Measurements from ENCODE around the gene HIVEP2. TPM values are rescaled to one million over a fixed set of nuclear protein-coding genes. Genes with fewer than 3 reads are reported as not detected.

The HIVEP2 gene
- total and polyA plus RNA-seq, 2 donors (not counting 3 experiments of a cell fraction or from before 2014, with no cell fraction given) = 1.3 to 4.7 TPM

DNA sequence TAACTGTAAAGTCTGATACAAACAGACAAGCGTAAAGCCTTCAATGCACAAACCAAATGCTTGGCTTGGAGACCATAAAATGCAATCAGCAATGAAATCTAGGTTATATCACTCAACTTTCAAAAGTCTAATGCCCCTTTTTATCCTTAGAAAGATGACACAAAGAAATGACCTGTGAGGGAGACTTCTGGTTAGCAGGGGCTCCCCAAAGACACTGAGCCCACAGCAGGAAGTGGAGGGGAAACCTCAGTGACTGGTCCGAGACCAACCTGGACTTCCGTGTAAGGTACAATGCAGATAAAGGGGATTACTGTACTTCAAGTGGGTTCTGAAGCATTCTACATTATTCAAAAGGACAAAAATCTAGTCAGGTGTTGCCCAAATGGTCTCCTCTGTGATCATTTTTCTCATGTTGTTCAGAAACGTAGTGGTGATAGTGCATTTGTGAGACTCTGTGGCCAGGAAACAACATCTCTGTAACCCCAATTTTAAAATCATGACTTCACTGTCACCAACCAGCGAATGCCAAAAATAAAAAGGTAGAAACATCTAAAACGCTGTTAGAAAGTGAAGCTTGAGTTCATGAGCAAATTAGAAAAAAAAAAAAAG is 88.2 kb downstream of the HIVEP2 start:
- no peaks in the 10 kb centered on the region for H4K20me1 ChIP-seq (replicated peaks; ENCODE audit: control insufficient read depth, extremely low read depth, insufficient read depth, low read length)
- TF ChIP-seq MYC (IDR thresholded peaks at IDR 0.05; ENCODE audit: low read depth, low read length) (no peak), JUN (IDR thresholded peaks at IDR 0.05; ENCODE audit: borderline replicate concordance, insufficient read depth, insufficient read length, low read depth) (no peak), POLR2A (IDR thresholded peaks at IDR 0.05; ENCODE audit: low read depth, low read length) (no peak), EZH2 (IDR thresholded peaks at IDR 0.05; ENCODE audit: borderline replicate concordance, low read depth, low read length, severe bottlenecking) (no peak), POLR2AphosphoS5 (IDR thresholded peaks at IDR 0.05; ENCODE audit: insufficient read depth, low read depth, low read length) (no peak), FOS (IDR thresholded peaks at IDR 0.05; ENCODE audit: borderline replicate concordance, insufficient read depth, low read length) (no peak), GATA2 (IDR thresholded peaks at IDR 0.05; ENCODE audit: insufficient read depth, insufficient read length, low read depth, low read length) (no peak)
- TF ChIP-seq, protein P1, sequence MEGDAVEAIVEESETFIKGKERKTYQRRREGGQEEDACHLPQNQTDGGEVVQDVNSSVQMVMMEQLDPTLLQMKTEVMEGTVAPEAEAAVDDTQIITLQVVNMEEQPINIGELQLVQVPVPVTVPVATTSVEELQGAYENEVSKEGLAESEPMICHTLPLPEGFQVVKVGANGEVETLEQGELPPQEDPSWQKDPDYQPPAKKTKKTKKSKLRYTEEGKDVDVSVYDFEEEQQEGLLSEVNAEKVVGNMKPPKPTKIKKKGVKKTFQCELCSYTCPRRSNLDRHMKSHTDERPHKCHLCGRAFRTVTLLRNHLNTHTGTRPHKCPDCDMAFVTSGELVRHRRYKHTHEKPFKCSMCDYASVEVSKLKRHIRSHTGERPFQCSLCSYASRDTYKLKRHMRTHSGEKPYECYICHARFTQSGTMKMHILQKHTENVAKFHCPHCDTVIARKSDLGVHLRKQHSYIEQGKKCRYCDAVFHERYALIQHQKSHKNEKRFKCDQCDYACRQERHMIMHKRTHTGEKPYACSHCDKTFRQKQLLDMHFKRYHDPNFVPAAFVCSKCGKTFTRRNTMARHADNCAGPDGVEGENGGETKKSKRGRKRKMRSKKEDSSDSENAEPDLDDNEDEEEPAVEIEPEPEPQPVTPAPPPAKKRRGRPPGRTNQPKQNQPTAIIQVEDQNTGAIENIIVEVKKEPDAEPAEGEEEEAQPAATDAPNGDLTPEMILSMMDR (IDR thresholded peaks at IDR 0.05; ENCODE audit: extremely low read depth in 1 of 2, insufficient read depth in 1 of 2, low read depth in 1 of 2, low read length in 2 of 2) = no peak
- TF ChIP-seq, protein P2, sequence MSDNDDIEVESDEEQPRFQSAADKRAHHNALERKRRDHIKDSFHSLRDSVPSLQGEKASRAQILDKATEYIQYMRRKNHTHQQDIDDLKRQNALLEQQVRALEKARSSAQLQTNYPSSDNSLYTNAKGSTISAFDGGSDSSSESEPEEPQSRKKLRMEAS (IDR thresholded peaks at IDR 0.05; ENCODE audit: insufficient read depth, insufficient read length) = no peak
- no peak overlapping the region for H3K4me2 ChIP-seq (ENCODE audit: insufficient read depth, low read length)
- BruUV-seq (replicated peaks) = no TSS peak
- no peaks in the 10 kb centered on the region for H3K27me3 ChIP-seq (ENCODE audit: control insufficient read depth in 2 of 2, insufficient read depth in 2 of 2, low read length in 2 of 2)
- dilution Hi-C loops (cut with MboI; ENCODE audit: extremely low pct_ligation_motif_present, low sequenced_read_pairs) (no loop called here), intact Hi-C loops (cut with micrococcal nuclease) (no loop called here)
- no peaks in the 10 kb centered on the region for H3K9me1 ChIP-seq (replicated peaks; ENCODE audit: control insufficient read depth, extremely low read depth, insufficient read depth, low read length)
- POLR2A ChIA-PET = interaction anchor here (0.6 kb wide), 1 partner anchor 448 kb away, joined by 5 read pairs; no protein-coding TSS in a partner anchor
- no peak for FAIRE-seq
- H3K9ac ChIP-seq (replicated peaks; ENCODE audit: extremely low read depth, insufficient read depth, low read length) = no peak overlapping the region
- H3K4me3 ChIP-seq (replicated peaks in 1 of 3; ENCODE audit: insufficient read depth in 1 of 3, low read depth in 1 of 3, low read length in 3 of 3) = no peak overlapping the region
- no peak for DNase-seq (ENCODE audit: low read depth, low spot score)
- no peak overlapping the region for H3K27ac ChIP-seq (ENCODE audit: insufficient read depth, low read depth, low read length)
- H3K79me2 ChIP-seq (ENCODE audit: control insufficient read depth, insufficient read depth, low read length) = no peaks in the 10 kb centered on the region
- CTCF ChIA-PET = interaction anchor here (0.6 to 1.7 kb wide), 2 partner anchors 11 to 565 kb away, joined by 3 to 4 read pairs; no protein-coding TSS in a partner anchor
- no peaks in the 10 kb centered on the region for H3K9me3 ChIP-seq (replicated peaks; ENCODE audit: control insufficient read depth, insufficient read depth, low read length)
- no peak overlapping the region for H2AFZ ChIP-seq (ENCODE audit: low read depth, low read length)
- H3K36me3 ChIP-seq (ENCODE audit: control insufficient read depth in 2 of 2, extremely low read depth in 1 of 2, insufficient read depth in 2 of 2, low read length in 2 of 2) = no peaks in the 10 kb centered on the region
- no peaks in the 10 kb centered on the region for H3K4me1 ChIP-seq (ENCODE audit: control insufficient read depth, extremely low read depth, insufficient read depth, low read length)
